NCI-H2196 treated with DMSO at 0.1 percent for 48 hours (cell line): Measurements from ENCODE around the gene ACOX1.

ENCODE experiments used
- DNase-seq: peaks from one replicate; lab custom pipeline; 2025; ENCODE audit not compliant: unreplicated experiment; lab: John Stamatoyannopoulos, UW

The ACOX1 gene

DNA sequence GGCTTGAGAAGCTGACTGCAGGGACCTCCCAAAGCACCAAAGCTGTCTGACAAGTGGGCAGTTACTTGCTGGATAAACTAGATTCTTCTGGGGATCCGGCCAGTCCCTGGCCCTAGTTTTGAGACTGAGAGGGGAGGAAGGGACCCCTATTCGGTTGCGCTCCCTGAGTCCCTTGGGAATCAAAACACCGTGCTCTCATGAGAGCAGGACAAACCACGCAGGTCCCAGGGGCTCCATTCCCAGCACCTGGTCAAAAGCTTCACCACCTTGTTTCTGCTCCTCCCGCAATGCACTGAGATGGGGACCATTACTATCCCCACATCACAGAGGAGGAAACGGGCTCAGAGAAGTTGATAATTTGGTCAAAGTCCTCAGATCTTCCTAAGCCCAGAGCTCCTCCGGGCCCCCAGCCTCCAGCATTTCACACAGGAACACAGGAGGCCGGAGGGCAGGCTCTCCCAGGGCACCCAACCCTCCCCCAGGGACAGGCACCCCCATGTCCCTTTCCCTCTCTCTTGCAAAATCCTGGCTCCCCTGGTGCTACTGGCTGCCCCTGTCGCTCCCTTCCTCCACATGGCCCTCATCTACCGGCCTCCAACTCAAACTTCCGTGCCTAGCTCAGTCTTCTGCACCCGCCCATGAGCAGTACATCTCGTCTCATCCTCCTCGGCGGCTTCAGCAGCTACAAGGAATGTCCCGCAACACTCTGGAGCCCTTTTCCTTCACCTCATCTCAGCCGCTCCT lies 85.5 kb downstream of the ACOX1 start:
- no peak for DNase-seq

DNA sequence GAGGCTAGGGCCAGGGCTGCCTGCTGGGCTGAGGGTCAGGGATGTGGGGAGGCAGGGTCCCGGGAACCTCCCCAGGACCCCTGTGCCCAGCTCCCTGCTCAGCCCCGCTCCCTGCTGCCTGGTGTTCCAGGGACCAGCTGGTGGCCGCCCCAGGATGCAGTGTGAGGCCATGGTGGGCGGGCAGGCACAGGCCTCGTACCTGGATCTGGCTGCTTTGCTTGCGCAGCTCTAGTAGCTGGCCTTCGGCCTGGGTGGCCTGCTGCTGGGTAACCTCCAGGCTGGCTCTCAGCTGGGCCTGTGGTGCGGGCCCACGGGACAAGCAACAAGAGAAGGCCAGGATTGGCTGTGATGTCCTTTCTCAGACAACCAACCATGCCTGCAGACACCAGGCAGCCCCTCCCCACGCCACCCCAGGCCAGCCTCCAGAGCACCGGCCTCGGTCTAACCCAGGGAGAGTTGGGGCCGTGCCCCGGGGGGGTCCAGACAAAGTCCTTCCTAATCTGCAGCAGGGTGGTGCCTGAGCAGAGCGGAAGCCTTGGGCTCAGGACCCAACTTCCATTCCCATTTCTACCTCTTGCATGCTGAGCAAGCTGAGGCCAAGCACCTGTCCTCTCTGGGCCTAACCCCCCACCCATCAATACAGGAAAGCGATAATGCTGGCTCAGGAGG lies 86.3 kb downstream of the ACOX1 start:
- DNase-seq: no peak

DNA sequence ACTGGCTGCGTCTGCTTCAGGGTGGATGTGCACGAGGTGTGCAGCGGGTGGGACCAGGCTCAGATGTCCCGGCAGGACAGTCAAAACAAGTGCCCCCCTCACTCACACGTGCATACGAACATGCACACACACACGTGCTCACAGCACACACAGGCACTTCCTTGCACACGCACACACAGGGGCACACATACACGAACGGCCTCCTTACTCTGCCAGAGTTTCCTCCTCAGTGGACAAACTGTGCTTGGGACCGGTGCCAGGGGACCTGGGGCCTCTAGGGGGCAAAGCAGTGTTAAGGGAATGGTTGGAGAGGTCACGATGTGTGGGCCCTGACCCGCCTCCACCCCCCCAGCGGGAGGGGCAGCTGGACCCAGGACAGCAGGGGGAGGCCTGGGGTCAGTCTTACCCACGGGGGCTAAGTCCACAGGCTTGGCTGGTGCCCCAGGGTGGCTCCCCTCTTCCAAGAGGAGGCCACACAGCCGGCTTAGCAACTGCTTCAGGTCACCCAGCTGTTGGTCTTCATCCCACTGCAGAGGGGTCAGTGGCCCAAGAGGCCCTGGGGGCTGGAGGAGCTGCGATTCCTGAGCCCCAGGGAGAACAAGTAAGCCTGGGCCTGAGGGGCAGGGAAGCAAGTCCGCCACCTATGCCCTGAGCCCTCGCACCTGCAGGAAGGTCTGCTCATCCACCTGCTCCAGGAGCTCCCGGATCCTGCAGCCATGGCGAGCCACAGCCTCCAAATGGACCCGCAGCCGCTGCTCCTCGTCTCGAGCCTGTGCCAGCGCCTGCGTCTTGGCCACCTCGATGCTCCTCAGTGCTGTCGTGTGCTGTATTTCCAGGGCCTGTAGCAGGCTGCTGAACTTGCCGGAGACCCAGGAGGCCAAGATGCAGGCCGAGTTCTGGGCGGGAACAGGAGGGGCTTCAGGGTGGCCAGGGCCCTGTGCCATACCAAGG lies 87.1 kb downstream of the ACOX1 start:
- no peak for DNase-seq
